ENCODE results near the gene OR9A4.
"Not testable (repeated sequence)": the region's sequence is repeated elsewhere in the genome, so short reads cannot be mapped to it uniquely, and the experiment has no call there.

Gene OR9A4, protein sequence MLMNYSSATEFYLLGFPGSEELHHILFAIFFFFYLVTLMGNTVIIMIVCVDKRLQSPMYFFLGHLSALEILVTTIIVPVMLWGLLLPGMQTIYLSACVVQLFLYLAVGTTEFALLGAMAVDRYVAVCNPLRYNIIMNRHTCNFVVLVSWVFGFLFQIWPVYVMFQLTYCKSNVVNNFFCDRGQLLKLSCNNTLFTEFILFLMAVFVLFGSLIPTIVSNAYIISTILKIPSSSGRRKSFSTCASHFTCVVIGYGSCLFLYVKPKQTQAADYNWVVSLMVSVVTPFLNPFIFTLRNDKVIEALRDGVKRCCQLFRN

DNA sequence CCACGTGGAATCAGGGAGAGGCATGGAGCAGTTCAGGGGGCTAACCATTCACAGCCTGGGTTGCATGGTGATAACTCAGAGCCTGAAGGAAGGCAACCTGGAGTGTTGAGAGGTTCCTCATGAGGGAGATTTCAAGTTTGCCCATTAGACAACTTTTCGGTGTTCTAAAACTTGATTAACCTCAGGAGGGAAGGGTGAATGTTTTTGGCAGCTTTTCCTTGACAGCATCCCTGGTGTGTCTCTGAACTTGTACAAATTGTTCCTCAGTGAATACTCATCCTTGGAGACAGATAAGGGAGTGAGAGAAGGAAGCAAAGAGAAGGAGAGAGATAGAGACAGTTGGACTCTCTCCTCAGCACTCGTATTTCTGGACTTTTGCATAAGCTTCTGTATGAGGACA, at the start of gene OR9A4:
Gene OR9A4, plus strand, starts transcription at position 301 of the 400 bp plus-strand sequence. CDS start 2,477 bp downstream, outside the sequence.
- DNase-seq (ENCODE audit: low read depth in 2 of 2), result no peak

DNA sequence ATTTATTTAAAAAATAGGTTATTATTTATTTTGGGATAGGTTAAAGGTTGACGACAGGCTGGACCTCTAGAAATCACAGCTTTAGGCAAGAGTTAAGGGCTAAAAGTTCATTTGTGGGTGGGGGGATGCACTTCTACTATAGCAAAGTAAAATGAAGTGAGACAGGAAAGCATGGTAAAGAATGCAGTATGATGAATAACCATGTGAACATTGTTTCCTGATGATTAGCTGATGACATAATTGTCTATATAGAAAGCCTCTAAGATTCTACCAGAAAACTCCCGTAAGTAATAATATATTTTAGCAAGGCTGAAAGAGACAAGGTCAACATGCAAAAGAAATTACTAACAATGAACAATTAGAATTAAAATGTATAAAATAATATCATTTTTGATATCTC, 49.2 kb upstream of the OR9A4 start:
- DNase-seq (ENCODE audit: low read depth in 2 of 2), result no peak

DNA sequence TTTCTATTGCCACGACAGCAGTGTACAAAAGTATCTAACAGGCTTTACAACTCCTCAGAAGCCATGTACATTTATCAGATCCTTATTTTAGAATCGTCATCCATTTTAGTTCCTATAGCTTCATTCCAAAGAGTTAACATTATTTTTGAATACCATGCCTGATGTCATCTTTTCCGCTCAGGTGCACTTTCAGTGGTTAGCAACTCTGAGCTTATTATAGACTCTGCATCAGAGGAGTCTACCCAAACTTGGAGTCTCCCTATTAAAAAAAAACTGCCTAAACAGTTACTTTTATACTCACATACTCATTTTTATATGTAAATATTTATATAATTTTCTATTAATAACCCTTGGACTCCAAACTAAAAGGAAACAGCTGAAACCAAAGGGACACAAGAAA, 43.3 kb upstream of the OR9A4 start:
- DNase-seq (ENCODE audit: low read depth in 2 of 2), result no peak

DNA sequence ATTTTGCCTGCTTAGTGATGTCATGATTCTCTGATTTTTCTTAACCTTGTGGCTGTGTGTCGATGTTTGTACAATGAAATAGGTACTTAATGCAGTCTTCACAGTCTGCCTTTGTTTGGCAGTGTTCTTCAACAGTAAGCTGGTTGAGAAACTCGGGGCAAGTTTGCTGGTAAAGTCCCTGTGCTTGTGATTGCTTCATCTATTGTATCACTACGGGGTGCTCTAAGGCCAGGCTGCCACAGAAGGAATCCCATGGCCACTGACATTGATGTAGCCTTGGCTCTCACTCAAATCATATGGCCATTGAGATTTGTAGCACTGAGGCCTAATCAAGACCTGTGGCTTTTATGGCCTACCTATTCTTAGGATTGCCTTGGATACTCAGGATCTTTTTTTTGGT, 41.4 kb upstream of the OR9A4 start:
- no peak for DNase-seq (ENCODE audit: low read depth in 2 of 2)

DNA sequence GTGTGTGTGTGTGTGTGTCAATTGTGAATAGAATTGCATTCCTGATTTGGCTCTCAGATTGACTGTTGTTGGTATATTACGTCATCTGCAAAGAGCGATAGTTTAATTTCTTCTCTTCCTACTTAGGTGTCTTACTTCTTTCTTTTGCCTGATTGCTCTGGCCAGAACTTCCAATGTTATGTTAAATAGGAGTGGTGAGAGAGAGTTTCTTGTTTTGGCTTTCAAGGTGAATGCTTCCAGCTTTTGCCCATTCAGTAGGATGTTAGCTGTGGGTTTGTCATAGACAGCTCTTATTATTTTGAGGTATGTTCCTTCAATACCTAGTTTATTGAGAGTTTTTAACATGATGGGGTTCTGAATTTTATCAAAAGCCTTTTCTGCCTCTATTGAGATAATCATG, 40.7 kb upstream of the OR9A4 start:
- no peak for DNase-seq (ENCODE audit: low read depth in 2 of 2)

DNA sequence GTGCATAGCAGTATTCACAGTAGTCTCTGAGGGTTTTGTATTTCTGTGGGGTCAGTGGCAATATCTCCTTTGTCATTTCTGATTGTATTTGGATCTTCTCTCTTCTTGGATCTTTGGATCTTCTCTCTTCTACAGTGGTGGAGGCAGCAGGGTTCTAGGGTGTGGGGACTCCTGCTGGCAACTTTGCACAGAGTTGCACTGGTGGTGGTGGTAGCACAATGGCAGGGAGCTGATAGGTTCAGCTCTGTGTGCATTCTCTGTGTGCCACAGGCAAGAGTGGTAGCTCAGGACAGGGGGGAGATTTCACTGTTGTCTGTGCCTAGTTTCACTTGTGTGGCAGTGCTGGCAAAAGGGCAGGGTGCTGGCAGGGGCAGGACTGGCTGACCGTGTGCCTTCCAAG, 39.8 kb upstream of the OR9A4 start:
- no peak for DNase-seq (ENCODE audit: low read depth in 2 of 2)

DNA sequence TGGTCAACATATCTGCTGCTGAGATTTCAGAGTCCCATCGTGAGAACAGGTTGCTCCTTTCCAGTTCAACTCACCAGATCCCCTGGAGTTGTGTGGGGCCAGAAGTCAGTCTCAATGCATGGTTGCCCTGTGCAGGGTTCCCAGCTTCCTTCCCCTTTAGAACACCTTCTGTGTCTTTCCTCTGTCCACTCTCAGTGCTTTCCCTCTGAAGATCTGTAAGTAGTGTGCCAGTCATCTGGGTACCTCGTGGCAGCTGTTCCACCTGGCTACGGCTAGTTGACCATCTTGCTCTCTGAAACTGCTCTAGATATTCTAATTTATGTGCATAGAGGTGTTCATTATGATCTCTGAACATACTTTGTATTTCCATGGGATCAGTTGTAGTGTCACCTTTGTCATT, 38.8 kb upstream of the OR9A4 start:
- no peak for DNase-seq (ENCODE audit: low read depth in 2 of 2)

DNA sequence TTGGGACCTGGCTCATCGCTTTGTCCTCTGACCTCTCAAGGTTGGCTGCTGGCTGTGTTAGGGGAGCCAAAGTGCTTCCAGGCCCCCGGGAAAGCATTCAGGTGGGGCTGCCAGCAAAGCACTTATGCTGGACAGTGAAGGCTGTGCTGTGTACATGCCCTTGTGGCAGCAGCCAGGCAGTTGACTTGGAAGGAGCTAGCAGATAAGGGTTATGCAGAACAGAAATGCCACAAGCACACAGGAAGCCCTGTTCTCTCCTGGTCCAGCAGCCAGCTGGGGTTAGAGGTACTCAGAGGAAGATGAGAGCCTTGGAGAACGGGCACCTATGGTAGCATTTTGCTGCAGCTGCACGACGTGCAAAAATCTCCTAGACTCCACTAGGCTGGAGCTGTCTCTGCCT, 35.2 kb upstream of the OR9A4 start:
- no peak for DNase-seq (ENCODE audit: low read depth in 2 of 2)

DNA sequence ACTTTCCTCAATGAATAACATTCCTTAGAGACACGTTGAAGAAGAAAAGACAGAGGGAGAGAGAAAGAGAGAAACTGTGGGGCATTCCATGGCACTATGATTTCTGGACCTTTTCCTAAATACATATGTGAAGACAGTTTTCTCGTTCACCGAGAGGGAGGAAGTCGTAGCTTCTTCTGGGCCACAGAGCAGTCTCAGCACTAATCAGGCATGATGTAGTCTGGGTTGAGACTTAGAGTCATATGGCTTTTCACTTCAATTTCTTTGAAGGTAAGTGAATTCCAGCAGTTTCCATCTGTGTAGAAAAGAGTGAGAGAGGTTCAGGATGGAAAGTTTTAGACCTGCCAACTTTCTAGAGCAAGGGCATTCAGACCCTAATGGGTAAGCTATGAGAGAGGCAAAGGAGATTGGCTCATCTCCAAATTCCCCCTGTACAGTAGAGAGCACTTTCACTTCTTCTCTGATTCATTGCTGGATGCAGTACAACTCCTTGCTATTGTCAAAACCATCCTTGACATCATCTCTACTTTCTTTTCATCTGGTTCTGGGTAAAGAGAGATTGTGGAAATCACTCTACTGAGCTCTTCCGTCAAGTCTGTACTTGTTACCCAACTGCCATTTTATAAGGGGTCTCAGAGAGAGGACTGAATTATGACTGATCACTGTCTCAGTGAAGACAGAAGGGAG, 31.5 kb upstream of the OR9A4 start:
- no peak for DNase-seq (ENCODE audit: low read depth in 2 of 2)

DNA sequence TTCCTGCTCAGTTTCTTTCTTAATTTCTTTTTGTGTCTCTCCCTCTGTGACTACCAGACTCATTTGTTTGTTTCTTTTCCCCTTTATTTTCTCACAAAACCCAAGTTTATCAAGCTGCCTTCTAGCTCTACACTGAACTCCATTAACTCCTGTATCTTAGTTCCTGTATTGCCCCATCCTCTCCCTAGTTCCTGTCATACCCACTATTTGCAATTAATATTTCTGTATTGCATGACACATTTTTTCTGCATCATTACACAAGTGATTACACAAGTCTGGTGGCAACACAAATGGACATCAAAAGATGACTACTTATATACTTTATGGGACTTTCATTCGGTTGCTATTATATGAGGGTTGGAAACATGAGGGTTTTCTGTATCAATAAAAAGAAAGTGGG, 26.9 kb upstream of the OR9A4 start:
- no peak for DNase-seq (ENCODE audit: low read depth in 2 of 2)

DNA sequence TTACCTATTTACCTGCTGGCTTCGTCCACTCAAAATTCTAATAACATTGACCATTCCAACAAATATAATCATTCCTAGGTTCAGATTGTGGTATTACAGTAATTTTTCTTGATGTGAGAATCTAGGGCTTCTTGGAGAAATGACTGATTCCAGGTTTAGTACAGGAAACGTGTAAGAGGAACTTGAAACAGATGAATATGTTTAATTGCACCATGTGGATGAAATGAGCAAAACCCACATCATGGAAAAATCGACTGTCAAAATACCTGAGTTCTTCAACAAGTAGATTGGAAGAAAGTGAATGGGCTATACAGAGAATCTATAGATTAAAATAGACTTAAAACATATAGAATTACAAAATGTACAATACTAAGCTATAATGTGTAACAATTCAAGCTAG, 24.9 kb upstream of the OR9A4 start:
- no peak for DNase-seq (ENCODE audit: low read depth in 2 of 2)

DNA sequence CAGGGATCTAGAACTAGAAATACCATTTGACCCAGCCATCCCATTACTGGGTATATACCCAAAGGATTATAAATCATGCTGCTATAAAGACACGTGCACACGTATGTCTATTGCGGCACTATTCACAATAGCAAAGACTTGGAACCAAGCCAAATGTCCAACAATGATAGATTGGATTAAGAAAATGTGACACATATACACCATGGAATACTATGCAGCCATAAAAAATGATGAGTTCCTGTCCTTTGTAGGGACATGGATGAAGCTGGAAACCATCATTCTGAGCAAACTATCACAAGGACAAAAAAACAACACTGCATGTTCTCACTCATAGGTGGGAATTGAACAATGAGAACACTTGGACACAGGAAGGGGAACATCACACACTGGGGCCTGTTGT, 16.8 kb upstream of the OR9A4 start:
- not testable (repeated sequence) for DNase-seq (ENCODE audit: low read depth in 2 of 2)

DNA sequence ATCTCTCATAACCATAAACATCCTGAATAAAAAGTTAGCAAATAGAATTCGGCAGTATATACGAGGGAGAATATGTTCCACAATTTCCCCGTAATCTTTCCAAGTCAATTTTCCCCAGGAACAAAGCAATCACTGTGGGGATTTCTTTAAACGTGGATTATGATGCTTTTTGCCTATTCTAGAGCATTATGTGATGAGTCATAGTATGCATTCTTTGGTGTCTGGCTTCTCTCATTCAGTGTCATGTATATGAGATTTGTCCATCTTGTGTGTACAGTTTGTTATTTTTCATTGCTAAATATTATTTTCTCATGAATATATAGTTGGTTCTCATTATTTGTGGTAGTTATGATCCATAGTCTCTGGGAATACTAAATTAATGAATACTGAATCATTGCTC, 9.9 kb upstream of the OR9A4 start:
- DNase-seq (ENCODE audit: low read depth in 2 of 2), result no peak

DNA sequence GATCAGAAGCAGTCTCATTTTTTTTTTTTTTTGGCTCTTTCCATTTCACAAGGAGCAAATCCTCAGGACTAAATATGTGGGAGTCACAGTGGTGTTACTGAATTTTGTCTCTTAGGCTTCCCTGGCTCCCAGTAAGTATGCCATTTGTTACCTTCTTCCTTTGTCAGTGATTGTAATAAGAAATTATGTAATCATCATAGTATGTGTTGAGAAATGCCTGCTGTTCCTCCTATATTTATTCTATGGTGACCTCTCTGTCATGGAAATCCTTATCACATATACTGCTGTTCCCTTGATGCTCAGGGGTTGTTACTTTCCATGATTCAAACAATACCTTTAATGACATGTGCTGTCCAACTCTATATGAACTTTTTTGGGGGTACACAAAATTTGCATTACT, 4.8 kb upstream of the OR9A4 start:
- no peak for DNase-seq (ENCODE audit: low read depth in 2 of 2)

DNA sequence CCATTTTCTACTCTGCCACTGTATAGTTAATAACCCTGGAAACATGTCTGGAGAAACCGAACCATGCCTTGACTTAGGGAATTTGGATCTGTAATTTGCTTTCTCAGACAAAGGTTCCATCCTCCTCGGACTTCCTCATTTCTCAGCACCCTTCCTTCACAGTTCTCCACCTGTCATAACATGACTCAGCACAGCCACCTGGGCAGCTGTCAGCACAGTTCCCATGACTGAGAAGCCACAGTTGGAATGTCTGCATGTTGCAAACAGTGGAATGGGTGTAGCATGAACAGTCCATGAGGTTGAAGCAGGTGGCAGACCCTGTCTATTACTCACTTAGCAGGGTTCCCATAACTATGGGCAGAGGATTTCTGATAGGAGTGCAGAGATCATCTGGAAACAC, 634 bp upstream of the OR9A4 start:
- no peak for DNase-seq (ENCODE audit: low read depth in 2 of 2)

DNA sequence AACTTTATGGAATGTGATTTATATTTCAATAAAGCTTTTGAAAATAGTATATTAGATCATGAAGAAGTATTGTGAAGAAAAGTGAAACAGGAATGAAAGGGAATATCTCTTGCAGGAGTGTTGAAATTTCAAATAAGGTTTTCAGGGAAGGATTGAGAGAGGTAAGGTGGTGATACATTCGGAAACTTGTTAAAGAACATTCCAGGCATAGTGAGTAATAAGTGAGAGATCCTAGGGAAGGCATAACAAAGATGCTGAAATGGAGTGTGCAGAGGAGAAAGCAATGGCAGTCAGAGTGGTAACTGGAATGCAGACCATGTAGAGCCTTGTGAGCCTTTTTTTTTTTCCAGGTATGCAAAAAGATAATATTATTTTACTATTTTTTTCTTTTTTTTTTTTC, 4.1 kb downstream of the OR9A4 start:
- DNase-seq (ENCODE audit: low read depth in 2 of 2), result no peak

DNA sequence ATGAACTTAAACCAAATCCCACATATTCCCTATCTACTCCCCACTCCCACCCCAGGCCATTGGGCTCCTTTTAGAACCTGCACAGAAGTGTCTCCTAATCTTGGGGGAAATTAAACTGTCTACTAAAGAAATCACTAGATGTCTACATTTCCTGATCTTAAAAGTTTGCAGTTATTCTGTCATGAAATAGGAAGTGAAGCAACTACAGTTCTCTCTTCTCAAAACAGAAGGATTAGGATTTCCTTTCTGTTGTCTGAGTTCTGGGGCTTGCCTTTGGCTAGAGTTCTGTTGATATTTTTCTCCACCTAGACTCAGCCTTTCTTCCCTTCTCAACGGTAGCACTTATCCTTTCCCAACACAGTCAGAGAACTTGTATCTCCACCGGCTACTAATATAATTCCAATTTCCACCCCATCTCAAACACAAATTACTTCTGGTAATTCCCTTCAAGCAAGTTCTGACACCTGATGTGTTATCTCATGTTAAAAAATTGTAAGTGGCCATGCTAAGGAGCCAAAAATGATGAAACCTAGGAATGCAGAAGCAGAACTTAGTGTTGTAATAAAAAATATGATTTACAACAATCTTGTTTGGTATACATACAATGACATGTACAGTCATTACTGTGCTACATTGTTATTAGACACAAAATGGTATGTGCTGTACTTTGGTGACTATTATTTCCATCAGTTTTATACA, 12.1 kb downstream of the OR9A4 start:
- no peak for DNase-seq (ENCODE audit: low read depth in 2 of 2)

DNA sequence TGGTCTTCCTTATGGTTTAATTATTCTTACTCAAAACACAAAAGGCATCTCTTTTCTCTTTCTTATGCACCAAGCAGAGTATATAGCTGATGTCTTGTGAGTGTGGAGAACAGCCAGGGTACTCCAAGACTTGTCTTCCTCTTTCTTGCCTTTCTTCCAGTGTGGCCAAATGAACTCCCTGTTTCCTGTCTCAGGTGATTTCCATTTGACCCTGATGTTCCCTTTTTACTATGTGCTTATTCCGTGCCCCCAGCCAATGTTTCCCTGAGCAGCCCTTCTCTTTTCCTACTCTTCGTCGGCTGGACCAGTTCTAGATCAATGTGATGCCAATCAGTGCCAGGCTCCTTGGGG, 12.6 kb downstream of the OR9A4 start:
- no peak for DNase-seq (ENCODE audit: low read depth in 2 of 2)

DNA sequence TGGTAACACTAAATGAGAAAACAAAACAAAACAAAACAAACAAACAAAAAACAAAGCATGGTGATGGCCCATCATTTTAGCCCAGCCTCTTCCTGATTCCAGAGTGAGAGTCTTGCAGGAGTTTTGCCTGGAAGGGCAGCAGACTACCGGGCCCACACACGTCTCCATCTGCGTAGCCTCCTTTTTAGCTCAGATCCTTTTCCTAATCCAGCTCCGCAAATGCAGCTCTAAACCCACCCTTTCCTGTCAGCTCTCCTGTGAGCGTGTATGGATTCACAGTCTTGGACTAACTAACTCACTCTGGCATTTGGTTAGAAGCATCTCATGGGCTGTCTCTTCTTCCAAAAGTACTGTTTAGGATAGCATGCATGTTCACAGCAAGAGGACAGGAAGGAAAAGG, 14.0 kb downstream of the OR9A4 start:
- no peak for DNase-seq (ENCODE audit: low read depth in 2 of 2)

DNA sequence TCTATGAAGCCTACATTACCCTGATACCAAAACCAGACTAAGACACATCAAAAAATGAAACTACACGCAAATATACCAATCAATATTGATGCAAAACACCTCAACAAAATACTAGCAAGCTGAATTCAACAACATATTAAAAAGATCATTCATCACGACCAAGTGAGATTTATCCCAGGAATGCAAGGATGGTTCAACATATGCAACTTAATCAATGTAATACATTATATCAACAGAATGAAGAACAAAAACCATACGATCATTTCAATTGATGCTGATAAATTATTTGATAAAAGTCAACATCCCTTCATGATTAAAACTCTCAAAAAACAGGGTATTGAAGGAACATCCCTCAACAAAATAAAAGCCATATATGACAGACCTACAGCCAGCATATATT, 24.9 kb downstream of the OR9A4 start:
- DNase-seq (ENCODE audit: low read depth in 2 of 2), result no peak

DNA sequence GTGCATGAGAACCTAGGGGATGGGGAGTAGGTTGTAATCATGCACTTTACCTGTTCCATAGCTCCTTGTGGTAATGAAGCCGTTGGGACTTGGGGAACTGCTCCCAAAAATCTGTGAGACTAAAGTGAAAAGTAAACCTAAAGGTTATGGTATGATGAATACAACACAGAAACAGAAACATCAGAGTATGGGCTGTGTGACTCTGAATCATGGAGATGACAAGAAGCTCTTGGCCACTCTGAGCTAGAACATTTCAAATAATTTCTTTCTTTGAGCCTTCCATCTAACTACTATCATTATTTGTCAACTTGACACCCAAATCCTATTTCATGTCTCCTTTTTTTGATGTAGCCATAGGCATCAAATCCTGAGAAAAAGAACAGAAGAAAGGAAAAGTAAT, 27.6 kb downstream of the OR9A4 start:
- DNase-seq (ENCODE audit: low read depth in 2 of 2), result no peak

DNA sequence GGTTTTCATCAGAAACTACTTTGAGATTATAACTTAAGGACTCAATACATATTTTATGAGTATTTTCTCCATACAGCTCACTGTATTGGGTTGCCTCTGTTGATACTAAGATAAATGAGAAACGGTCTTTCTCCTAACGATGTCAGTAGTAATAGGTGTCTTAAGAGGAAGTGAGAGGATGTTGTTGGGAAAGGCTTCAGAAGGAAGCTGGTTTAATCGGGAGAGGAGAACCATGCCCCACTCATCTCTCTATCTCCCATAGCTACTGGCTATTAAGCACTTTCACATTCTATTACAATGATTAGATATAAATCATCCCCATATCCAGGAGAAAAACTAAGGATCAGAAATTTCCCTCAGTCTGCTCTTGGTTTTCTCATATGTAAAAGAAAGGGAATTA, 28.6 kb downstream of the OR9A4 start:
- no peak for DNase-seq (ENCODE audit: low read depth in 2 of 2)

DNA sequence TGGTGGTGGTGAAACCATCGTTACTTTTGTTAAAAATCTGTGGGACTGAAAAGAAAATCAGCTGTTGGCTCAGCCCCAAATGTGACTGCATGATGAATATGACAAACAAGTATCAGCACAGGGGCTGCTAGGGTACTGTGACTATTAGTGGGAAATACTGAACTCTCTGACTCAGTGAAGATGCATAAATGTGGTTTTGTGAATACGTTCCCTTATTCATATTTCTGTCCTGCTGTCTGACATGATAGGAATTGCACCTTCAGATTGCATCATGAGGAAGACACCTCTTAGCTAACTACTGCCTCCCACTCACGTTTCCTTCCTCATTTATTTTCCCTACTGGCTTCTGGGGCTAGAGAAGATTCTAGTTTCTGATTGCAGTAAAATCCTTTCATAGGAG, 29.2 kb downstream of the OR9A4 start:
- DNase-seq (ENCODE audit: low read depth in 2 of 2), result no peak

Measured in stimulated activated CD8-positive, alpha-beta memory T cell treated with anti-CD3 and anti-CD28 coated beads, Interleukin-2, amount 100 ng/mL, for 48 hours (primary cell).